SU-DHL-6 (cell line): ENCODE data around the gene CLTA.

Source experiments
- EZH2phosphoT487 ChIP-seq: fragments of 200-600 bp; sonication (generic), shearing (Covaris generic); conservative IDR thresholded peaks from 2 replicates; pipeline ENCODE4 v1.6.1; 2018; ENCODE audit warnings: mild to moderate bottlenecking, antibody characterized with exemption, low read length, moderate library complexity, mixed read lengths
- TF ChIP-seq, protein P1 (sequence below): fragments of 200-600 bp; sonication (generic); IDR thresholded peaks from one replicate; pipeline ENCODE4 v1.5.1; 2017; ENCODE audit warnings: antibody characterized with exemption, mild to moderate bottlenecking, low read length, moderate library complexity; ENCODE audit not compliant: insufficient read depth, poor library complexity, severe bottlenecking

DNA sequence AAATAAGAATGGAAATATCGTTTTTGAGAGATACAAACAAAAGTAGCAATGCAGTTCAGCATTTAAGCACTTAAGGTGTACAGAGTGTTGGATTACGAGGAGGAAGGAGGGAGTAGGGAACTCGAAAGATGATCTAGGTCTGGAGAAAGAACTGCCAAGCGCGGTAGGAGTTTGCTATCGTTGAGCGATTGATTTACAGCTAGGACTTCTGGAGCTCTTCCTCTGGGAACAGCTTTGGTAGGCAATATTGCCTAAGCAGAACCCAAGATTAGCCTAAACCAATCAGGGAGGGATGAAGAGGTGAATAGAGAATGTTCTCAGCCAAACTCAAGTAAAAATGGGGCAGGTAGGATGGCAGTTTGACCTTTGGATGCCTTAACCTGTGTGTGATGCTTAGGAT lies 965 bp downstream of the CLTA start:
- TF ChIP-seq, protein P1, sequence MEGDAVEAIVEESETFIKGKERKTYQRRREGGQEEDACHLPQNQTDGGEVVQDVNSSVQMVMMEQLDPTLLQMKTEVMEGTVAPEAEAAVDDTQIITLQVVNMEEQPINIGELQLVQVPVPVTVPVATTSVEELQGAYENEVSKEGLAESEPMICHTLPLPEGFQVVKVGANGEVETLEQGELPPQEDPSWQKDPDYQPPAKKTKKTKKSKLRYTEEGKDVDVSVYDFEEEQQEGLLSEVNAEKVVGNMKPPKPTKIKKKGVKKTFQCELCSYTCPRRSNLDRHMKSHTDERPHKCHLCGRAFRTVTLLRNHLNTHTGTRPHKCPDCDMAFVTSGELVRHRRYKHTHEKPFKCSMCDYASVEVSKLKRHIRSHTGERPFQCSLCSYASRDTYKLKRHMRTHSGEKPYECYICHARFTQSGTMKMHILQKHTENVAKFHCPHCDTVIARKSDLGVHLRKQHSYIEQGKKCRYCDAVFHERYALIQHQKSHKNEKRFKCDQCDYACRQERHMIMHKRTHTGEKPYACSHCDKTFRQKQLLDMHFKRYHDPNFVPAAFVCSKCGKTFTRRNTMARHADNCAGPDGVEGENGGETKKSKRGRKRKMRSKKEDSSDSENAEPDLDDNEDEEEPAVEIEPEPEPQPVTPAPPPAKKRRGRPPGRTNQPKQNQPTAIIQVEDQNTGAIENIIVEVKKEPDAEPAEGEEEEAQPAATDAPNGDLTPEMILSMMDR = no peak
- TF ChIP-seq EZH2phosphoT487 = no peak
